C4-2B (cell line): Measurements from ENCODE around the gene NF2.

Source experiments
- CTCF ChIP-seq: fragments of 450-650 bp; conservative IDR thresholded peaks from 2 replicates; pipeline ENCODE4 v1.5.1; 2017; ENCODE audit warnings: mild to moderate bottlenecking
- ZFX ChIP-seq: fragments of 450-650 bp; IDR thresholded peaks from 2 replicates; pipeline ENCODE4 v1.6.1; 2017

DNA sequence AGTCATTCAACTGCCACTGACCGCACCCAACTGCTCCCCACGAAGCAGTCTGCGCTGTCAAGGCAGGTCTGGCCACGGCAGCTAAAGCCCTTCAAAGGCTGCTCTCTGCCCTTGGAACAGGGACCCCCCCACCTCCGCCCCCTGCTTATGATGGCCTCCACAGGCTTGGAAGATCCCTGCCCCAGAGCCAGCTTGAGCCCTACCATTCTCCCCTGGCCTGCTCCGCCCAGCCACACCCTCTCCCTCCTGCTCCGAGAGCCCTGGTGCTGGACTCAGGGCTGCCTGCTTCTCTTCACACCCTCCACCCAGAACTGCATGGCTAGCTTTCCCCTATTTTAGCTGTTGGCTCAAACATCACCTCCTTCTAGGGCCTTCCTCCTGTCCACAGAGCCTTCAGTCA is 144.4 kb downstream of the NF2 start:
- TF ChIP-seq ZFX = no peak
- no peak for TF ChIP-seq CTCF
